ENCODE measurements around the gene LRRN3. TPM values are rescaled to one million over a fixed set of nuclear protein-coding genes. Genes with fewer than 3 reads are reported as not detected.

LRRN3 gene
- total RNA-seq, 1 experiment from 2014 or later = not detected

DNA sequence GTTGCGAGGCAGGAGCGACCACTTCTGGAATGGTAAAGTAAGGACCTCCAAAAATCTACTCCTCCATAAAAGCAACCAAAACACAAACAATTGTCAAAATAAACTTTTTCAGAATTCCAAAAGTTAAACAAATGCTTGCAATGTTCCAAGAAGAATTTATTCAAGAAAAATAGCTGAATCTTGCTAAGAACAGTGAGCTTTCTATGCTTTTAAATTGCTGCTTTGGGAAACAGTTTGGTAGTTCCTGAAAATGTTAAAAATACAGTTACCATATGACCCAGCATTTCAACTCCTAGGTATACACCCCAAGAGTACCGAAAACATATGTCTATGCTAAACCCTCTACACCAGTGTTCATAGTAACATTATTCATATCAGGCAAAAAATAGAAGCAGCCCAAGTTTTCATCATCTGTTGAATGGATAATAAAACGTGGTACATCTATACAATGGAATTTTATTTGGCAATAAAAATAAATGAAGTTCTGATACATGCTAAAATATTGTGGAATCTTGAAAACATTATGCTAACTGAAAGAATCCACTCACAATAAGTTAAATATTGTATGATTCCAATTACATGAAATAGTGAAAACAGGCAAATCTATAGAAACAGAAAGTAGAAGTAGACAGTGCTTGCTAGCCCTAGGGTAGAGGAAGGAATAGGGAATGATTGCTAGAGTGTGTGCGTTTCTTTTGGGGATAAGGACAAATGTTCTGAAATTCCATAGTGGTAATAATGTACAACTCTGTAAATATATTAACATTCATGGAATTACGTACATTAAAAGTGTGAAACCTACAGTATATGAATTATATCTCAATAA is 57.0 kb downstream of the LRRN3 start:
- no peak overlapping the region for H3K4me3 Mint-ChIP-seq (ENCODE audit: low read depth, unreplicated experiment)
- DNase-seq = no peak
- no TSS peak for BruUV-seq (replicated peaks)
- no peak overlapping the region for H3K27ac Mint-ChIP-seq (ENCODE audit: unreplicated experiment)
- H3K27me3 Mint-ChIP-seq (ENCODE audit: unreplicated experiment) = no peaks in the 10 kb centered on the region
- TF ChIP-seq, protein P1, sequence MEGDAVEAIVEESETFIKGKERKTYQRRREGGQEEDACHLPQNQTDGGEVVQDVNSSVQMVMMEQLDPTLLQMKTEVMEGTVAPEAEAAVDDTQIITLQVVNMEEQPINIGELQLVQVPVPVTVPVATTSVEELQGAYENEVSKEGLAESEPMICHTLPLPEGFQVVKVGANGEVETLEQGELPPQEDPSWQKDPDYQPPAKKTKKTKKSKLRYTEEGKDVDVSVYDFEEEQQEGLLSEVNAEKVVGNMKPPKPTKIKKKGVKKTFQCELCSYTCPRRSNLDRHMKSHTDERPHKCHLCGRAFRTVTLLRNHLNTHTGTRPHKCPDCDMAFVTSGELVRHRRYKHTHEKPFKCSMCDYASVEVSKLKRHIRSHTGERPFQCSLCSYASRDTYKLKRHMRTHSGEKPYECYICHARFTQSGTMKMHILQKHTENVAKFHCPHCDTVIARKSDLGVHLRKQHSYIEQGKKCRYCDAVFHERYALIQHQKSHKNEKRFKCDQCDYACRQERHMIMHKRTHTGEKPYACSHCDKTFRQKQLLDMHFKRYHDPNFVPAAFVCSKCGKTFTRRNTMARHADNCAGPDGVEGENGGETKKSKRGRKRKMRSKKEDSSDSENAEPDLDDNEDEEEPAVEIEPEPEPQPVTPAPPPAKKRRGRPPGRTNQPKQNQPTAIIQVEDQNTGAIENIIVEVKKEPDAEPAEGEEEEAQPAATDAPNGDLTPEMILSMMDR (IDR thresholded peaks at IDR 0.05; ENCODE audit: unreplicated experiment) = no peak
- no peaks in the 10 kb centered on the region for H3K4me1 Mint-ChIP-seq (ENCODE audit: low read depth, unreplicated experiment)
- CTCF ChIA-PET = no interaction called here
- intact Hi-C loops (cut with micrococcal nuclease; ENCODE audit: unreplicated experiment) = no loop called here
- no peaks in the 10 kb centered on the region for H3K9me3 Mint-ChIP-seq (ENCODE audit: low read depth, unreplicated experiment)
- H3K36me3 Mint-ChIP-seq (ENCODE audit: insufficient read depth, unreplicated experiment) = no peaks in the 10 kb centered on the region

DNA sequence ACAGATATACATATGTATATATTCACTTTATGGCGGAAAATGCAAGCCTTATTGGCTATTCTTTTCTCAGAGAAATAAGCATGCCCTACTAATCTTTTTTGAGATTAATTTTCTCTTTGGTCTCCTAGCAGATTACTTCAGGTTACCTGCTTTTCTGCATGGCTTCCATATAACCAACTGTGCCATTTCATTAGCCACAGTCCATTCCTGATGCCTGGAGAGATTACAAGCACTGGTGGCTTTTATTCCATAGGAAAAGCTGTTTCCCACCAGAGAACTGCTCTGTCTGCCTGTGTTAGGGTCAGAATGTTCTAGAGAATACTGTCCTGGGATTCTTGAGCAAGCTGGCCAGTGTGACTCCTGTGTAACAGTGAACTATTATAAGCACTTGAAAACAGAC is 59.8 kb downstream of the LRRN3 start:
- no peak overlapping the region for H3K27ac Mint-ChIP-seq (ENCODE audit: unreplicated experiment)
- intact Hi-C loops (cut with micrococcal nuclease; ENCODE audit: unreplicated experiment) = no loop called here
- no peak overlapping the region for H3K4me3 Mint-ChIP-seq (ENCODE audit: low read depth, unreplicated experiment)
- DNase-seq = no peak
- CTCF ChIA-PET = no interaction called here
- no peaks in the 10 kb centered on the region for H3K9me3 Mint-ChIP-seq (ENCODE audit: low read depth, unreplicated experiment)
- no peaks in the 10 kb centered on the region for H3K36me3 Mint-ChIP-seq (ENCODE audit: insufficient read depth, unreplicated experiment)
- no TSS peak for BruUV-seq (replicated peaks)
- H3K27me3 Mint-ChIP-seq (ENCODE audit: unreplicated experiment) = no peaks in the 10 kb centered on the region
- TF ChIP-seq, protein P1 (IDR thresholded peaks at IDR 0.05; ENCODE audit: unreplicated experiment) = no peak
- H3K4me1 Mint-ChIP-seq (ENCODE audit: low read depth, unreplicated experiment) = no peaks in the 10 kb centered on the region

- H3K27ac Mint-ChIP-seq (ENCODE audit: unreplicated experiment) = no peak overlapping the region
- no TSS peak for BruUV-seq (replicated peaks)
- no peak for DNase-seq
These were observed 68.5 kb downstream of the LRRN3 start for GRCh38 chr7:111159426-111159825.

DNA sequence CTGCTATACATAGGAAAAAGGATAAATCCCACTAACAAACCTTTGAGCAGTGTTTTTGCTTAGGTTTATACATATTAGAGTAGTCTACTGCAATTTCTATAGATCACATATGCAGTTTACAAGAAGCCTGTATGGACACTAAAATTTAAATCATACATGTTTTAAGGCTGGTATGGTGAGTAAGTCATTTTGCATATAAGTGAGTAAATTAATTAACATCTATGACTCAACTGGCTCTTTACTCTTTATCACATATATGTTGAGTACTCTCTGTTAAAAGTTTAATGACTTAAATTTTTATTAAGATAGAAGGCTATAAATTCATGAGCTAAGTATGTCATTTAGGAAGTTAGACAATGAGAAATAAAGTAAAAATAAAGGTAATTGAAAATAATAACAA is 69.4 kb downstream of the LRRN3 start:
- BruUV-seq (replicated peaks) = no TSS peak

More at GRCh38 chr7:111159426-111159825, 68.5 kb downstream of the LRRN3 start:
- TF ChIP-seq, protein P1 (IDR thresholded peaks at IDR 0.05; ENCODE audit: unreplicated experiment) = no peak
- no peaks in the 10 kb centered on the region for H3K27me3 Mint-ChIP-seq (ENCODE audit: unreplicated experiment)
- intact Hi-C loops (cut with micrococcal nuclease; ENCODE audit: unreplicated experiment) = no loop called here
- H3K4me1 Mint-ChIP-seq (ENCODE audit: low read depth, unreplicated experiment) = no peaks in the 10 kb centered on the region
- CTCF ChIA-PET = interaction anchor here (0.7 kb wide), 1 partner anchor 61 kb away, joined by 4 read pairs; no protein-coding TSS in a partner anchor
- H3K9me3 Mint-ChIP-seq (ENCODE audit: low read depth, unreplicated experiment) = peaks cover 2% of the 10 kb centered on the region
- no peaks in the 10 kb centered on the region for H3K36me3 Mint-ChIP-seq (ENCODE audit: insufficient read depth, unreplicated experiment)
- no peak overlapping the region for H3K4me3 Mint-ChIP-seq (ENCODE audit: low read depth, unreplicated experiment)

More for the DNA sequence above, 69.4 kb downstream of the LRRN3 start:
- intact Hi-C loops (cut with micrococcal nuclease; ENCODE audit: unreplicated experiment) = no loop called here
- Mint-ChIP-seq H3K36me3 (ENCODE audit: insufficient read depth, unreplicated experiment) (no peaks in the 10 kb centered on the region), H3K27ac (ENCODE audit: unreplicated experiment) (no peak overlapping the region), H3K9me3 (ENCODE audit: low read depth, unreplicated experiment) (peaks cover 2% of the 10 kb centered on the region), H3K4me3 (ENCODE audit: low read depth, unreplicated experiment) (no peak overlapping the region), H3K4me1 (ENCODE audit: low read depth, unreplicated experiment) (no peaks in the 10 kb centered on the region), H3K27me3 (ENCODE audit: unreplicated experiment) (no peaks in the 10 kb centered on the region)
- CTCF ChIA-PET = no interaction called here
- TF ChIP-seq, protein P1 (IDR thresholded peaks at IDR 0.05; ENCODE audit: unreplicated experiment) = no peak
- no peak for DNase-seq
